Activated B cell treated with CpG ODN at 0.5 μM for 24 hours (primary cell): ENCODE measurements around the gene MSI2. TPM values are rescaled to one million over a fixed set of nuclear protein-coding genes. Genes with fewer than 3 reads are reported as not detected.

Source experiments
- ATAC-seq: fragments of 200-7000 bp; cut with Tn5 transposase; one replicate; pipeline ENCODE4 v1.10.0; 2021; ENCODE audit warnings: low read depth, mild to moderate bottlenecking, moderate library complexity
- CTCF ChIA-PET: fragments of 350-600 bp; sonication (Branson Sonifier 250); formaldehyde crosslinking; loops from one replicate; lab custom pipeline; 2021; ENCODE audit warnings: antibody characterized with exemption; lab: Charles Lee
- POLR2A ChIA-PET: fragments of 350-600 bp; sonication (Branson Sonifier 250); formaldehyde crosslinking; loops from one replicate; lab custom pipeline; 2021; ENCODE audit warnings: antibody characterized with exemption; lab: Charles Lee
- DNase-seq: peaks from one replicate; pipeline ENCODE4 v3.0.0; 2022
- H3K27ac Mint-ChIP-seq: one replicate; pipeline ENCODE4 v1.8.0; 2020; ENCODE audit warnings: mixed read lengths
- H3K27me3 Mint-ChIP-seq: one replicate; pipeline ENCODE4 v1.8.0; 2021; ENCODE audit warnings: mixed read lengths
- H3K36me3 Mint-ChIP-seq: one replicate; pipeline ENCODE4 v1.8.0; 2021; ENCODE audit warnings: low read depth, mixed read lengths
- H3K4me1 Mint-ChIP-seq: one replicate; pipeline ENCODE4 v1.8.0; 2021; ENCODE audit warnings: mixed read lengths
- H3K4me3 Mint-ChIP-seq: one replicate; pipeline ENCODE4 v1.8.0; 2020; ENCODE audit warnings: mild to moderate bottlenecking, mixed read lengths
- H3K9me3 Mint-ChIP-seq: one replicate; pipeline ENCODE4 v1.8.0; 2020; ENCODE audit warnings: mixed read lengths
- CTCF ChIP-seq: fragments of 200-600 bp; IDR thresholded peaks from one replicate; pipeline ENCODE4 v1.8.0; 2022; ENCODE audit warnings: antibody characterized with exemption, mild to moderate bottlenecking
- intact Hi-C: fragments of 100-400 bp; cut with micrococcal nuclease; formaldehyde crosslinking; loops from one replicate; pipeline ENCODE4 v1.15.1; 2024
- total RNA-seq: library from RNA; stranded (reverse); gene quantifications from 2 replicates; pipeline ENCODE4 v1.2.3, GENCODE V29; 2022

Gene MSI2
- total RNA-seq, 1 donor from 2014 or later = 102 TPM

- H3K4me3 Mint-ChIP-seq = no peak overlapping the region
- peak overlapping the region; percentile 46 for H3K27ac Mint-ChIP-seq
- intact Hi-C loops = no loop called here
- ATAC-seq (no peak), DNase-seq (no peak)
- H3K27me3 Mint-ChIP-seq = no peaks in the 10 kb centered on the region
- H3K9me3 Mint-ChIP-seq = no peaks in the 10 kb centered on the region
- CTCF ChIA-PET = no interaction called here
- TF ChIP-seq CTCF = no peak
- peaks cover 33% of the 10 kb centered on the region for H3K36me3 Mint-ChIP-seq
- POLR2A ChIA-PET = interaction anchor here (0.6 kb wide), 1 partner anchor 23 kb away, joined by 3 read pairs; no protein-coding TSS in a partner anchor
- peaks cover 31% of the 10 kb centered on the region for H3K4me1 Mint-ChIP-seq
Measured at GRCh38 chr17:57531648-57532504, 275.6 kb downstream of the MSI2 start.

- intact Hi-C loops = no loop called here
- Mint-ChIP-seq H3K27me3 (no peaks in the 10 kb centered on the region), H3K36me3 (peaks cover 33% of the 10 kb centered on the region), H3K9me3 (no peaks in the 10 kb centered on the region), H3K27ac (peak overlapping the region; percentile 46), H3K4me1 (peaks cover 36% of the 10 kb centered on the region), H3K4me3 (no peak overlapping the region)
- ChIA-PET POLR2A (interaction anchor here (0.6 kb wide), 1 partner anchor 22 kb away, joined by 3 read pairs; no protein-coding TSS in a partner anchor), CTCF (interaction anchor here (1.6 kb wide), 1 partner anchor 289 kb away, joined by 3 read pairs; no protein-coding TSS in a partner anchor)
- TF ChIP-seq CTCF = no peak
- ATAC-seq (no peak), DNase-seq (no peak)
Measured at GRCh38 chr17:57532556-57532955, 276.2 kb downstream of the MSI2 start.

GRCh38 chr17:57532966-57533365, 276.6 kb downstream of the MSI2 start:
- H3K27ac Mint-ChIP-seq = no peak overlapping the region
- ATAC-seq (no peak), DNase-seq (no peak)
- TF ChIP-seq CTCF = no peak
- H3K4me3 Mint-ChIP-seq = no peak overlapping the region
- no peaks in the 10 kb centered on the region for H3K9me3 Mint-ChIP-seq
- POLR2A ChIA-PET = no interaction called here
- H3K36me3 Mint-ChIP-seq = peaks cover 33% of the 10 kb centered on the region
- intact Hi-C loops = no loop called here
- H3K4me1 Mint-ChIP-seq = peaks cover 40% of the 10 kb centered on the region
- CTCF ChIA-PET = interaction anchor here (1.6 kb wide), 1 partner anchor 290 kb away, joined by 3 read pairs; no protein-coding TSS in a partner anchor
- no peaks in the 10 kb centered on the region for H3K27me3 Mint-ChIP-seq

- CTCF ChIA-PET = interaction anchor here (0.8 to 1.6 kb wide), 3 partner anchors 18 to 291 kb away, joined by 3 to 4 read pairs (median 3); no protein-coding TSS in a partner anchor
- ATAC-seq = no peak
- DNase-seq = no peak
- Mint-ChIP-seq H3K36me3 (peaks cover 33% of the 10 kb centered on the region), H3K27ac (no peak overlapping the region), H3K4me3 (no peak overlapping the region), H3K27me3 (no peaks in the 10 kb centered on the region), H3K4me1 (peaks cover 48% of the 10 kb centered on the region), H3K9me3 (no peaks in the 10 kb centered on the region)
- POLR2A ChIA-PET = no interaction called here
- TF ChIP-seq CTCF = no peak
- intact Hi-C loops = no loop called here
Measured at GRCh38 chr17:57533684-57534305, 277.5 kb downstream of the MSI2 start.

GRCh38 chr17:57534863-57535248, 278.5 kb downstream of the MSI2 start:
- Mint-ChIP-seq H3K4me1 (peaks cover 45% of the 10 kb centered on the region), H3K27ac (no peak overlapping the region), H3K27me3 (no peaks in the 10 kb centered on the region), H3K36me3 (peaks cover 29% of the 10 kb centered on the region), H3K9me3 (no peaks in the 10 kb centered on the region), H3K4me3 (no peak overlapping the region)
- no peak for DNase-seq
- TF ChIP-seq CTCF = no peak
- POLR2A ChIA-PET = no interaction called here
- intact Hi-C loops = no loop called here
- ATAC-seq = no peak
- CTCF ChIA-PET = no interaction called here
